HepG2 (cell line): ENCODE measurements around the gene LRP10. TPM values are rescaled to one million over a fixed set of nuclear protein-coding genes. Genes with fewer than 3 reads are reported as not detected.
A peak's percentile ranks its signal among the peaks of the same experiment; 100 is the strongest.

Source experiments
- BRD4 ChIP-seq: sonication (generic); formaldehyde crosslinking; IDR thresholded peaks from 2 replicates; pipeline ENCODE4 v1.4.0; 2020; ENCODE audit warnings: missing genetic modification reagents
- HNRNPH1 ChIP-seq: fragments of 200-400 bp; formaldehyde crosslinking; optimal IDR thresholded peaks from 2 replicates; pipeline ENCODE3; 2017; ENCODE audit warnings: mild to moderate bottlenecking, low read depth, low read length
- HOXA7 ChIP-seq: sonication (generic); formaldehyde crosslinking; IDR thresholded peaks from 2 replicates; pipeline ENCODE4 v1.8.1; 2022; ENCODE audit warnings: mild to moderate bottlenecking, missing genetic modification reagents, moderate library complexity
- IKZF4 ChIP-seq: sonication (generic); formaldehyde crosslinking; IDR thresholded peaks from 2 replicates; pipeline ENCODE4 v1.5.1; 2020; ENCODE audit warnings: borderline replicate concordance, mild to moderate bottlenecking, low read depth, missing genetic modification reagents; ENCODE audit errors: not compliant biosample characterization
- SCMH1 ChIP-seq: sonication (generic); formaldehyde crosslinking; IDR thresholded peaks from 2 replicates; pipeline ENCODE4 v1.9.0; 2021; ENCODE audit warnings: missing genetic modification reagents, mild to moderate bottlenecking, borderline replicate concordance
- TBP ChIP-seq: sonication (generic); formaldehyde crosslinking; IDR thresholded peaks from 2 replicates; pipeline ENCODE4 v1.5.0; 2020; ENCODE audit warnings: missing genetic modification reagents
- TCF7 ChIP-seq: sonication (generic); IDR thresholded peaks from 2 replicates; pipeline ENCODE4 v1.6.1; 2016; ENCODE audit warnings: antibody characterized with exemption, low read depth
- ZNF260 ChIP-seq: sonication (generic); formaldehyde crosslinking; IDR thresholded peaks from 2 replicates; pipeline ENCODE4 v1.4.0; 2020; ENCODE audit warnings: missing genetic modification reagents, low read depth, mild to moderate bottlenecking, borderline replicate concordance
- ZNF772 ChIP-seq: sonication (generic); formaldehyde crosslinking; IDR thresholded peaks from 2 replicates; pipeline ENCODE4 v1.5.0; 2020; ENCODE audit warnings: mild to moderate bottlenecking, missing genetic modification reagents
- ZNF780A ChIP-seq: sonication (generic); formaldehyde crosslinking; IDR thresholded peaks from 2 replicates; pipeline ENCODE4 v1.8.0; 2022; ENCODE audit warnings: mild to moderate bottlenecking, missing genetic modification reagents, moderate library complexity
- polyA plus RNA-seq, 8 experiments: library from polyadenylated mRNA; depleted of rRNA in 3 of 8; stranded (reverse) in 7 of 8; unstranded in 1 of 8; fragments of >200 nt; fragmentation: Illumina TruSeq in 4 of 8; extraction: Trizol in 4 of 8; gene quantifications; 2 replicates each; pipeline versions ENCODE4 v1.2.1 to v1.2.3, GENCODE V29; 2011 to 2016; ENCODE audit warnings: low read depth in 4 of 8, missing spikeins in 1 of 8, mixed read lengths in 1 of 8; ENCODE audit not compliant: insufficient read depth in 1 of 8
- total RNA-seq, 5 experiments: library from RNA; depleted of rRNA; stranded (reverse); fragments of >200 nt; fragmentation: Illumina TruSeq; extraction: Trizol; gene quantifications; 2 replicates each; pipeline ENCODE4 v1.2.3, GENCODE V29; 2016; ENCODE audit warnings: low read depth in 1 of 5
- TF ChIP-seq, protein P1 (sequence below): sonication (generic); formaldehyde crosslinking; IDR thresholded peaks from 2 replicates; pipeline ENCODE4 v1.4.0; 2020; ENCODE audit warnings: mild to moderate bottlenecking, missing genetic modification reagents
- TF ChIP-seq, protein P2 (sequence below): sonication (generic); formaldehyde crosslinking; conservative IDR thresholded peaks from 2 replicates; pipeline ENCODE4 v1.8.0; 2022; ENCODE audit warnings: low read depth, missing genetic modification reagents
- TF ChIP-seq, protein P3 (sequence below): sonication (generic); formaldehyde crosslinking; IDR thresholded peaks from 2 replicates; pipeline ENCODE4 v1.4.0; 2020; ENCODE audit warnings: missing genetic modification reagents, borderline replicate concordance
- TF ChIP-seq, protein P4 (sequence below): fragments of 450-650 bp; IDR thresholded peaks from 2 replicates; pipeline ENCODE4 v1.6.1; 2016
- TF ChIP-seq, protein P5 (sequence below): sonication (generic); formaldehyde crosslinking; IDR thresholded peaks from 2 replicates; pipeline ENCODE4 v1.8.0; 2022; ENCODE audit warnings: missing genetic modification reagents, mild to moderate bottlenecking, inconsistent platforms, borderline replicate concordance
- TF ChIP-seq, protein P6 (sequence below): IDR thresholded peaks from 2 replicates; pipeline ENCODE4 v1.6.1; 2012; ENCODE audit warnings: low read length, improper control_type of control experiment

The LRP10 gene
- total and polyA plus RNA-seq, 2 of the 13 experiments (the other 11 are each of a cell fraction or from before 2014, with no cell fraction given): 16.9 to 45.2 TPM

DNA sequence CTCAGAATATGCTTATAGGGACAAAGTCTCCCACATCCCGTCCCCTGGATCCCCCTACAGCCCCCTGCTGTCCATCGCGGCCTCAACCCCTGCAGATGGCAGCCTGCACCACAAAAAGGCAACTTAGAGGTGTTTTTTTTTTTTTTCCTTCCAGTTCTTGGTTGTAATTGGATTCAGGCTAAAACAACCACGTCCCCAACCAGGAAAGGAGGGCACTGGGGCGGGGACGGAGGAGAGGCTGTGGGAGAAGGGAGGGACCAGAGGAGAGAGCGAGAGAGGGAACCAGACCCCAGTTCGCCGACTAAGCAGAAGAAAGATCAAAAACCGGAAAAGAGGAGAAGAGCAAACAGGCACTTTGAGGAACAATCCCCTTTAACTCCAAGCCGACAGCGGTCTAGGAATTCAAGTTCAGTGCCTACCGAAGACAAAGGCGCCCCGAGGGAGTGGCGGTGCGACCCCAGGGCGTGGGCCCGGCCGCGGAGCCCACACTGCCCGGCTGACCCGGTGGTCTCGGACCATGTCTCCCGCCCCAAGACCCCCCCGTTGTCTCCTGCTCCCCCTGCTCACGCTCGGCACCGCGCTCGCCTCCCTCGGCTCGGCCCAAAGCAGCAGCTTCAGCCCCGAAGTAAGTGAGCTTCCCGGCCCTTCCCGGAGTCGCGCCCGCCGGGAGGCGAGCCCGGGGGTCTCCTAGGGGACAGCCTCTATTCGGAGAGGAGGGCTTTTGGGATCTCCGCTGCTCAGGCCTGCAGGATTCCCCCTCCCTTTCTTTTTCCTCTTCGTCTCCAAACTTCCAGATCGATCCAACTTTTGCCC is 35.0 kb upstream of the LRP10 start, which contains the start of gene MMP14 (continued):
- TF ChIP-seq, protein P1, sequence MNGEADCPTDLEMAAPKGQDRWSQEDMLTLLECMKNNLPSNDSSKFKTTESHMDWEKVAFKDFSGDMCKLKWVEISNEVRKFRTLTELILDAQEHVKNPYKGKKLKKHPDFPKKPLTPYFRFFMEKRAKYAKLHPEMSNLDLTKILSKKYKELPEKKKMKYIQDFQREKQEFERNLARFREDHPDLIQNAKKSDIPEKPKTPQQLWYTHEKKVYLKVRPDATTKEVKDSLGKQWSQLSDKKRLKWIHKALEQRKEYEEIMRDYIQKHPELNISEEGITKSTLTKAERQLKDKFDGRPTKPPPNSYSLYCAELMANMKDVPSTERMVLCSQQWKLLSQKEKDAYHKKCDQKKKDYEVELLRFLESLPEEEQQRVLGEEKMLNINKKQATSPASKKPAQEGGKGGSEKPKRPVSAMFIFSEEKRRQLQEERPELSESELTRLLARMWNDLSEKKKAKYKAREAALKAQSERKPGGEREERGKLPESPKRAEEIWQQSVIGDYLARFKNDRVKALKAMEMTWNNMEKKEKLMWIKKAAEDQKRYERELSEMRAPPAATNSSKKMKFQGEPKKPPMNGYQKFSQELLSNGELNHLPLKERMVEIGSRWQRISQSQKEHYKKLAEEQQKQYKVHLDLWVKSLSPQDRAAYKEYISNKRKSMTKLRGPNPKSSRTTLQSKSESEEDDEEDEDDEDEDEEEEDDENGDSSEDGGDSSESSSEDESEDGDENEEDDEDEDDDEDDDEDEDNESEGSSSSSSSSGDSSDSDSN (CRISPR knock-in tag): no peak
- TF ChIP-seq, protein P2, sequence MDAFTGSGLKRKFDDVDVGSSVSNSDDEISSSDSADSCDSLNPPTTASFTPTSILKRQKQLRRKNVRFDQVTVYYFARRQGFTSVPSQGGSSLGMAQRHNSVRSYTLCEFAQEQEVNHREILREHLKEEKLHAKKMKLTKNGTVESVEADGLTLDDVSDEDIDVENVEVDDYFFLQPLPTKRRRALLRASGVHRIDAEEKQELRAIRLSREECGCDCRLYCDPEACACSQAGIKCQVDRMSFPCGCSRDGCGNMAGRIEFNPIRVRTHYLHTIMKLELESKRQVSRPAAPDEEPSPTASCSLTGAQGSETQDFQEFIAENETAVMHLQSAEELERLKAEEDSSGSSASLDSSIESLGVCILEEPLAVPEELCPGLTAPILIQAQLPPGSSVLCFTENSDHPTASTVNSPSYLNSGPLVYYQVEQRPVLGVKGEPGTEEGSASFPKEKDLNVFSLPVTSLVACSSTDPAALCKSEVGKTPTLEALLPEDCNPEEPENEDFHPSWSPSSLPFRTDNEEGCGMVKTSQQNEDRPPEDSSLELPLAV (CRISPR knock-in tag): no peak
- TF ChIP-seq ZNF772: no peak
- no peak for TF ChIP-seq ZNF780A (CRISPR knock-in tag)
- no peak for TF ChIP-seq ZNF260 (CRISPR knock-in tag)
- TF ChIP-seq, protein P3, sequence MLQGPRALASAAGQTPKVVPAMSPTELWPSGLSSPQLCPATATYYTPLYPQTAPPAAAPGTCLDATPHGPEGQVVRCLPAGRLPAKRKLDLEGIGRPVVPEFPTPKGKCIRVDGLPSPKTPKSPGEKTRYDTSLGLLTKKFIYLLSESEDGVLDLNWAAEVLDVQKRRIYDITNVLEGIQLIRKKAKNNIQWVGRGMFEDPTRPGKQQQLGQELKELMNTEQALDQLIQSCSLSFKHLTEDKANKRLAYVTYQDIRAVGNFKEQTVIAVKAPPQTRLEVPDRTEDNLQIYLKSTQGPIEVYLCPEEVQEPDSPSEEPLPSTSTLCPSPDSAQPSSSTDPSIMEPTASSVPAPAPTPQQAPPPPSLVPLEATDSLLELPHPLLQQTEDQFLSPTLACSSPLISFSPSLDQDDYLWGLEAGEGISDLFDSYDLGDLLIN (CRISPR knock-in tag): 0 out of 2 replicates have a peak, but pooled peaks have one; percentile 19
- TF ChIP-seq, protein P4, sequence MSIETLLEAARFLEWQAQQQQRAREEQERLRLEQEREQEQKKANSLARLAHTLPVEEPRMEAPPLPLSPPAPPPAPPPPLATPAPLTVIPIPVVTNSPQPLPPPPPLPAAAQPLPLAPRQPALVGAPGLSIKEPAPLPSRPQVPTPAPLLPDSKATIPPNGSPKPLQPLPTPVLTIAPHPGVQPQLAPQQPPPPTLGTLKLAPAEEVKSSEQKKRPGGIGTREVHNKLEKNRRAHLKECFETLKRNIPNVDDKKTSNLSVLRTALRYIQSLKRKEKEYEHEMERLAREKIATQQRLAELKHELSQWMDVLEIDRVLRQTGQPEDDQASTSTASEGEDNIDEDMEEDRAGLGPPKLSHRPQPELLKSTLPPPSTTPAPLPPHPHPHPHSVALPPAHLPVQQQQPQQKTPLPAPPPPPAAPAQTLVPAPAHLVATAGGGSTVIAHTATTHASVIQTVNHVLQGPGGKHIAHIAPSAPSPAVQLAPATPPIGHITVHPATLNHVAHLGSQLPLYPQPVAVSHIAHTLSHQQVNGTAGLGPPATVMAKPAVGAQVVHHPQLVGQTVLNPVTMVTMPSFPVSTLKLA: no peak
- no peak for TF ChIP-seq TCF7
- no peak for TF ChIP-seq SCMH1 (CRISPR knock-in tag)
- TF ChIP-seq TBP (CRISPR knock-in tag): no peak
- no peak for TF ChIP-seq IKZF4 (CRISPR knock-in tag)
- TF ChIP-seq, protein P5, sequence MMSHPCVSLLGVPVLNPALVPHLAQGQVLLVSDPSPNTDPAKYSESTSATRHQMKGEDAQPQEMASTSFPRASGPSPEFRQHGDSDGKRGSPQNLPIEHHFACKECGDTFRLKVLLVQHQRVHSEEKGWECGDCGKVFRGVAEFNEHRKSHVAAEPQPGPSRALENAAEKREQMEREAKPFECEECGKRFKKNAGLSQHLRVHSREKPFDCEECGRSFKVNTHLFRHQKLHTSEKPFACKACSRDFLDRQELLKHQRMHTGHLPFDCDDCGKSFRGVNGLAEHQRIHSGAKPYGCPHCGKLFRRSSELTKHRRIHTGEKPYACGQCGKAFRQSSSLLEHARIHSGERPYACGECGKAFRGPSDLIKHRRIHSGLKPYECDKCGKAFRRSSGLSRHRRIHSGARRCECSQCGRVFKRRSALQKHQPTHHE (CRISPR knock-in tag): no peak
- no peak for TF ChIP-seq HOXA7 (CRISPR knock-in tag)
- TF ChIP-seq BRD4 (CRISPR knock-in tag): 0 out of 2 replicates have a peak, but pooled peaks have one; percentile 23
- TF ChIP-seq, protein P6, sequence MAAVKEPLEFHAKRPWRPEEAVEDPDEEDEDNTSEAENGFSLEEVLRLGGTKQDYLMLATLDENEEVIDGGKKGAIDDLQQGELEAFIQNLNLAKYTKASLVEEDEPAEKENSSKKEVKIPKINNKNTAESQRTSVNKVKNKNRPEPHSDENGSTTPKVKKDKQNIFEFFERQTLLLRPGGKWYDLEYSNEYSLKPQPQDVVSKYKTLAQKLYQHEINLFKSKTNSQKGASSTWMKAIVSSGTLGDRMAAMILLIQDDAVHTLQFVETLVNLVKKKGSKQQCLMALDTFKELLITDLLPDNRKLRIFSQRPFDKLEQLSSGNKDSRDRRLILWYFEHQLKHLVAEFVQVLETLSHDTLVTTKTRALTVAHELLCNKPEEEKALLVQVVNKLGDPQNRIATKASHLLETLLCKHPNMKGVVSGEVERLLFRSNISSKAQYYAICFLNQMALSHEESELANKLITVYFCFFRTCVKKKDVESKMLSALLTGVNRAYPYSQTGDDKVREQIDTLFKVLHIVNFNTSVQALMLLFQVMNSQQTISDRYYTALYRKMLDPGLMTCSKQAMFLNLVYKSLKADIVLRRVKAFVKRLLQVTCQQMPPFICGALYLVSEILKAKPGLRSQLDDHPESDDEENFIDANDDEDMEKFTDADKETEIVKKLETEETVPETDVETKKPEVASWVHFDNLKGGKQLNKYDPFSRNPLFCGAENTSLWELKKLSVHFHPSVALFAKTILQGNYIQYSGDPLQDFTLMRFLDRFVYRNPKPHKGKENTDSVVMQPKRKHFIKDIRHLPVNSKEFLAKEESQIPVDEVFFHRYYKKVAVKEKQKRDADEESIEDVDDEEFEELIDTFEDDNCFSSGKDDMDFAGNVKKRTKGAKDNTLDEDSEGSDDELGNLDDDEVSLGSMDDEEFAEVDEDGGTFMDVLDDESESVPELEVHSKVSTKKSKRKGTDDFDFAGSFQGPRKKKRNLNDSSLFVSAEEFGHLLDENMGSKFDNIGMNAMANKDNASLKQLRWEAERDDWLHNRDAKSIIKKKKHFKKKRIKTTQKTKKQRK: no peak
- TF ChIP-seq HNRNPH1: no peak
